ENCODE data around the gene SPEF1.

The SPEF1 gene

DNA sequence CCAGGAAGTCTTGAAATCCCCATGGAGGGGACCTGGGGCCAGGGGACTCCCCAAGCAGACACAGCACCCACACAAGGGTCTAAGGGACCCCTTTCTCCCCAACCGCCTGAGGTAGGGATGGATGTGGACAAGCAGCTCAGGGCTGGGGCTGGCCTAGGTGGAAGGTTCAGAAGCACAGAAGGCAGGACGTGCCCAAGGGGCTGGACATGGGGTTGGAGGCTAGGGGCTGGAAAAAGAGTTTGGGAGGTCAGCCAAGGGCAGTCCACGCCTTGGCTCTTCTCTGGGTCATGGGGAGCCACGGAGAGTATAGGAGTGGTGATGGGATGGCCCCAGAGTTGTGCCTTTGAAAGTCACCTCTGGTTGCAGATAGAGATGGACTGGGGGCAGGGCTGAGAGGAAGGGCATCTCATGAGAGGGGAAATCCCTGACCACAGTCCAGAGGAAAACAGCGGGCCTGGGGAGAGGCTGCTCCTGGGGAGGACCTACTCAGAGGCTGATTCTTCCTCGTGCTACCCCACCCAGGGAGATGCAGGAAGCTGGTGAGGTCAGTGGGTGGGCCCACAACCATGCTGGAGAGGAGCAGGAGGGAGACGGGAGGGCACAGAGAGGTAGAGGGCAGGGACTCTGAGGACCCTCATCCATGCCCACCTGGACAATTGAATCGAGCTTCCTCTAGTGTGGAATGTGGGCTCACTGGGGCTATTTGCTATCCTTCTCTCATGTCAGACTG, 51.3 kb downstream of the SPEF1 start:
- H3K27me3 ChIP-seq (ENCODE audit: control insufficient read depth, insufficient read depth, low read length) = no peaks in the 10 kb centered on the region
- H3K4me2 ChIP-seq (ENCODE audit: low read length) = no peak overlapping the region
- H3K36me3 ChIP-seq (ENCODE audit: control insufficient read depth, insufficient read depth, low read length) = no peaks in the 10 kb centered on the region
- H3K9ac ChIP-seq = no peak overlapping the region
- H3K9me3 ChIP-seq (ENCODE audit: control insufficient read depth, low read length) = no peaks in the 10 kb centered on the region
- H3K4me1 ChIP-seq = peaks cover 5% of the 10 kb centered on the region
- H3K79me2 ChIP-seq = no peaks in the 10 kb centered on the region
- TF ChIP-seq, protein P1, sequence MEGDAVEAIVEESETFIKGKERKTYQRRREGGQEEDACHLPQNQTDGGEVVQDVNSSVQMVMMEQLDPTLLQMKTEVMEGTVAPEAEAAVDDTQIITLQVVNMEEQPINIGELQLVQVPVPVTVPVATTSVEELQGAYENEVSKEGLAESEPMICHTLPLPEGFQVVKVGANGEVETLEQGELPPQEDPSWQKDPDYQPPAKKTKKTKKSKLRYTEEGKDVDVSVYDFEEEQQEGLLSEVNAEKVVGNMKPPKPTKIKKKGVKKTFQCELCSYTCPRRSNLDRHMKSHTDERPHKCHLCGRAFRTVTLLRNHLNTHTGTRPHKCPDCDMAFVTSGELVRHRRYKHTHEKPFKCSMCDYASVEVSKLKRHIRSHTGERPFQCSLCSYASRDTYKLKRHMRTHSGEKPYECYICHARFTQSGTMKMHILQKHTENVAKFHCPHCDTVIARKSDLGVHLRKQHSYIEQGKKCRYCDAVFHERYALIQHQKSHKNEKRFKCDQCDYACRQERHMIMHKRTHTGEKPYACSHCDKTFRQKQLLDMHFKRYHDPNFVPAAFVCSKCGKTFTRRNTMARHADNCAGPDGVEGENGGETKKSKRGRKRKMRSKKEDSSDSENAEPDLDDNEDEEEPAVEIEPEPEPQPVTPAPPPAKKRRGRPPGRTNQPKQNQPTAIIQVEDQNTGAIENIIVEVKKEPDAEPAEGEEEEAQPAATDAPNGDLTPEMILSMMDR (IDR thresholded peaks at IDR 0.05) = no peak
- no peak overlapping the region for H3K27ac ChIP-seq
- no peak overlapping the region for H3K4me3 ChIP-seq (ENCODE audit: low read depth, low read length)
- H2AFZ ChIP-seq = no peak overlapping the region

DNA sequence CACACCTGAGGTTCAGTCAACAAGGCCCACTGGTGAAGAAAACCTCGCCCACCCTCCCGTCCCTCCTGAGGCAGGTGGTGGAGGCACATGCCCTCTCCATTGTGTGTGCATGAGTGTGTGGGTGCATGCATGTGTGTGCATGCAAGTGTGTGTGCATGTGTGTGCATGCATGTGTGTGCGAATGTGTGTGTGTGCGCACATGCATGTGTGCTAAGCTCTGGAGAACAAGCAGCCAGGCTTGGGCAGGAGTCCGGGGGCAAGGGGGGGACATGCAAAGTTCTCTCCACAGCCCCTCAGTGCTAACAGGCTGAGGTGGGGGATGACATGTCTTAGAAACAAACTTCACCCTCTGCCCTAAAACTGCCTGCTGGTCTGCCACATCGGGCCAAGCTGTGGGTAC, 51.9 kb downstream of the SPEF1 start:
- Histone ChIP-seq H3K9ac (no peak overlapping the region), H3K4me3 (ENCODE audit: low read depth, low read length) (no peak overlapping the region), H3K36me3 (ENCODE audit: control insufficient read depth, insufficient read depth, low read length) (no peaks in the 10 kb centered on the region), H3K27me3 (ENCODE audit: control insufficient read depth, insufficient read depth, low read length) (no peaks in the 10 kb centered on the region), H3K4me1 (peaks cover 5% of the 10 kb centered on the region), H2AFZ (no peak overlapping the region), H3K4me2 (ENCODE audit: low read length) (no peak overlapping the region), H3K9me3 (ENCODE audit: control insufficient read depth, low read length) (no peaks in the 10 kb centered on the region), H3K27ac (no peak overlapping the region), H3K79me2 (no peaks in the 10 kb centered on the region)
- TF ChIP-seq, protein P1 (IDR thresholded peaks at IDR 0.05) = no peak

DNA sequence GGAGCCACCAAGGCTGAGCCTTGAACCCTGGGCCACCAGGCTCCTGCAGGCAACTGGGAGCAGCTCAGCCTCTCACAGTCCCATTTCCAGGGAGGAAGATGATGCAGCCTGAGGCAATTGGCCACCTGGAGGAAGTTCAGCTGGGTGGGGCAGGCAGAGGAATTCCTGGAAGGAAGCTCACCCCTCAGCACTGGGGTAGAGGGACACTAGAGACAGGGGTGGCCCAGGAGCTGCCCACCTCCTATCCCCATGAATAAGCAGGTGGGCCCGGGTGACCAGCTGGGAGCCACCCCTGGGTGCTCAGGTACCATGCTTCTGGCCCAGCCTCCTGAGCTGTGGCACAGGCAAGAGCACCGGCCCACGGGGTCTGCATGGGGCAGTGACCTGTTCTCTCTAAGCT, 52.4 kb downstream of the SPEF1 start:
- Histone ChIP-seq H3K36me3 (ENCODE audit: control insufficient read depth, insufficient read depth, low read length) (no peaks in the 10 kb centered on the region), H3K27me3 (ENCODE audit: control insufficient read depth, insufficient read depth, low read length) (no peaks in the 10 kb centered on the region), H3K4me3 (ENCODE audit: low read depth, low read length) (no peak overlapping the region), H3K27ac (no peak overlapping the region), H3K4me2 (ENCODE audit: low read length) (no peak overlapping the region), H3K9ac (no peak overlapping the region), H2AFZ (no peak overlapping the region), H3K79me2 (no peaks in the 10 kb centered on the region), H3K9me3 (ENCODE audit: control insufficient read depth, low read length) (no peaks in the 10 kb centered on the region), H3K4me1 (peaks cover 5% of the 10 kb centered on the region)
- TF ChIP-seq, protein P1 (IDR thresholded peaks at IDR 0.05) = no peak

DNA sequence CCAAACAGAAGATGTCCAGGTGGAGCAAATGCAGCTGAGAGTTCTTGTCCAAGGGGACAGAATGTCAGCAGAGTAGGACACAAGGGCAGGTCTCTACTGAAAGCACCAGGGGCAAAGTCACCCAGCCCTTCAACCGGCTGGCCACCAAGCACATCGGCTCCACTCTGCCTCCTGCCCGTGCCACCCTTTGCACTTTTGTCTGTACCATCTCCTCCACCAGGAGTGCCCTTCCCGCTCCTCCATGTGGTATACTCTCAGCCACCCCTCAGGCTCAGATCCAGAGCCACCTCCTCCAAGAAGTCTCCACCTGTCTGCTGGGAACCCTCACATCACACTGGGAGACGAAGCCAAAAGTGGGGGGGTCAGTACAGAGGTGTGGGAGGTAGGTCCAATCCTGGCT, 52.9 kb downstream of the SPEF1 start:
- no peak overlapping the region for H3K4me2 ChIP-seq (ENCODE audit: low read length)
- no peak overlapping the region for H2AFZ ChIP-seq
- H3K79me2 ChIP-seq = no peaks in the 10 kb centered on the region
- no peak overlapping the region for H3K27ac ChIP-seq
- no peak overlapping the region for H3K9ac ChIP-seq
- no peak overlapping the region for H3K4me3 ChIP-seq (ENCODE audit: low read depth, low read length)
- no peaks in the 10 kb centered on the region for H3K27me3 ChIP-seq (ENCODE audit: control insufficient read depth, insufficient read depth, low read length)
- no peaks in the 10 kb centered on the region for H3K36me3 ChIP-seq (ENCODE audit: control insufficient read depth, insufficient read depth, low read length)
- no peaks in the 10 kb centered on the region for H3K9me3 ChIP-seq (ENCODE audit: control insufficient read depth, low read length)
- peaks cover 5% of the 10 kb centered on the region for H3K4me1 ChIP-seq
- TF ChIP-seq, protein P1 (IDR thresholded peaks at IDR 0.05) = no peak

Measured in parathyroid adenoma (tissue), 2 donors.